OCI-LY7 (cell line): Measurements from ENCODE around the gene BST1. TPM values are rescaled to one million over a fixed set of nuclear protein-coding genes. Genes with fewer than 3 reads are reported as not detected.

Experiments
- BruUV-seq: library from RNA; stranded (reverse); fragments of 400-500 nt; replicated peaks from 2 replicates; lab custom pipeline; 2021; lab: Mats Ljungman, UMichigan
- CTCF ChIA-PET: fragments of 300-600 bp; sonication (Branson Sonifier 250); formaldehyde crosslinking; loops from one replicate; lab custom pipeline; 2022; ENCODE audit warnings: antibody characterized with exemption; ENCODE audit not compliant: unreplicated experiment; lab: Charles Lee
- POLR2A ChIA-PET: fragments of 300-600 bp; sonication (Branson Sonifier 250); formaldehyde crosslinking; loops from one replicate; lab custom pipeline; 2022; ENCODE audit warnings: antibody characterized with exemption; lab: Charles Lee
- DNase-seq: peaks from one replicate; pipeline ENCODE4 v3.0.0-alpha.2; 2015; ENCODE audit warnings: low spot score
- H2AFZ ChIP-seq: fragments of 200-600 bp; sonication (generic), shearing (Covaris generic); 2 replicates; pipeline ENCODE4 v1.6.1; 2014; ENCODE audit warnings: mild to moderate bottlenecking, antibody characterized with exemption, low read length, moderate library complexity
- H3K27ac ChIP-seq: fragments of 200-600 bp; sonication (generic); 2 replicates; pipeline ENCODE4 v1.5.1; 2014; ENCODE audit warnings: mixed run types, low read depth, mild to moderate bottlenecking, moderate library complexity, low read length, inconsistent platforms; ENCODE audit not compliant: poor library complexity, severe bottlenecking
- H3K36me3 ChIP-seq: fragments of 200-600 bp; sonication (generic); 2 replicates; pipeline ENCODE4 v1.6.1; 2014; ENCODE audit warnings: mild to moderate bottlenecking, antibody characterized with exemption, low read length, moderate library complexity, mixed read lengths; ENCODE audit not compliant: insufficient read depth
- H3K4me1 ChIP-seq: fragments of 200-600 bp; sonication (generic); 2 replicates; pipeline ENCODE4 v1.5.1; 2014; ENCODE audit warnings: mild to moderate bottlenecking, low read length; ENCODE audit not compliant: insufficient read depth, poor library complexity, severe bottlenecking
- H3K4me2 ChIP-seq: fragments of 200-600 bp; sonication (generic); 2 replicates; pipeline ENCODE4 v1.6.1; 2014; ENCODE audit warnings: mild to moderate bottlenecking, low read length
- H3K4me3 ChIP-seq: fragments of 200-600 bp; sonication (generic); 2 replicates; pipeline ENCODE4 v1.5.1; 2014; ENCODE audit warnings: mild to moderate bottlenecking, low read depth, low read length; ENCODE audit not compliant: poor library complexity, severe bottlenecking
- H3K79me2 ChIP-seq: fragments of 200-600 bp; sonication (generic); 2 replicates; pipeline ENCODE4 v1.6.1; 2016; ENCODE audit warnings: low read depth, mild to moderate bottlenecking, low read length, moderate library complexity, mixed read lengths; ENCODE audit not compliant: insufficient read depth
- H3K9me2 ChIP-seq: fragments of 200-600 bp; sonication (generic); 2 replicates; pipeline ENCODE4 v1.6.1; 2016; ENCODE audit warnings: mild to moderate bottlenecking, low read length, mixed read lengths; ENCODE audit not compliant: insufficient read depth
- H3K9me3 ChIP-seq: fragments of 200-600 bp; sonication (generic); 2 replicates; pipeline ENCODE4 v1.6.1; 2014; ENCODE audit warnings: mild to moderate bottlenecking, mixed run types, low read length, mixed read lengths
- H4K20me1 ChIP-seq: fragments of 200-600 bp; sonication (generic); 2 replicates; pipeline ENCODE4 v1.6.1; 2014; ENCODE audit warnings: mild to moderate bottlenecking, antibody characterized with exemption, low read length, moderate library complexity, mixed read lengths; ENCODE audit not compliant: insufficient read depth
- CTCF ChIP-seq: fragments of 200-600 bp; sonication (generic); conservative IDR thresholded peaks from 2 replicates; pipeline ENCODE4 v1.5.1; 2014; ENCODE audit warnings: mild to moderate bottlenecking, antibody characterized with exemption, low read length, moderate library complexity, mixed read lengths
- EZH2phosphoT487 ChIP-seq: fragments of 200-600 bp; sonication (generic); IDR thresholded peaks from 2 replicates; pipeline ENCODE4 v1.6.1; 2018; ENCODE audit warnings: low read depth, borderline replicate concordance, mild to moderate bottlenecking, mixed run types, antibody characterized with exemption, low read length, moderate library complexity, mixed read lengths
- intact Hi-C: fragments of 100-400 bp; cut with micrococcal nuclease; formaldehyde crosslinking; loops from one replicate; pipeline ENCODE4 v1.10.0; 2022; ENCODE audit not compliant: unreplicated experiment
- total RNA-seq, 2 experiments: library from RNA; depleted of rRNA in 1 of 2; stranded (reverse); fragments of >200 nt in 1 of 2; shearing (Covaris generic) in 1 of 2; gene quantifications; 2 replicates each; pipeline ENCODE4 v1.2.3, GENCODE V29; 2014 to 2022

Gene BST1
- total RNA-seq, 2 experiments from 2014 or later = 0.21 to 0.50 TPM

GRCh38 chr4:15746110-15746509 is 43.2 kb downstream of the BST1 start:
- CTCF ChIA-PET = no interaction called here
- Histone ChIP-seq H2AFZ (no peak overlapping the region), H3K36me3 (peaks cover 4% of the 10 kb centered on the region; the same call in 1 of the 2 replicates), H3K27ac (no peak overlapping the region), H3K4me1 (no peaks in the 10 kb centered on the region), H3K9me3 (peaks cover 34% of the 10 kb centered on the region; the same call in 1 of the 2 replicates), H3K4me3 (no peak overlapping the region), H4K20me1 (no peaks in the 10 kb centered on the region), H3K4me2 (no peak overlapping the region), H3K9me2 (no peaks in the 10 kb centered on the region), H3K79me2 (no peaks in the 10 kb centered on the region)
- no peak for TF ChIP-seq EZH2phosphoT487
- no peak for TF ChIP-seq CTCF
- intact Hi-C loops = no loop called here
- POLR2A ChIA-PET = no interaction called here
- no TSS peak for BruUV-seq
- no peak for DNase-seq

- H3K4me3 ChIP-seq = no peak overlapping the region
- BruUV-seq = no TSS peak
- H3K27ac ChIP-seq = no peak overlapping the region
- no peaks in the 10 kb centered on the region for H3K9me2 ChIP-seq
- H3K36me3 ChIP-seq = no peaks in the 10 kb centered on the region
- TF ChIP-seq CTCF (no peak), EZH2phosphoT487 (no peak)
- no peaks in the 10 kb centered on the region for H3K79me2 ChIP-seq
- H4K20me1 ChIP-seq = no peaks in the 10 kb centered on the region
- CTCF ChIA-PET = interaction anchor here (0.8 to 1.6 kb wide), 2 partner anchors 7 to 9 kb away, joined by 3 to 6 read pairs; no protein-coding TSS in a partner anchor
- H3K4me2 ChIP-seq = no peak overlapping the region
- intact Hi-C loops = no loop called here
- H3K9me3 ChIP-seq = peaks cover 10% of the 10 kb centered on the region; the same call in 1 of the 2 replicates
- DNase-seq = no peak
- peaks cover 3% of the 10 kb centered on the region for H3K4me1 ChIP-seq
- no peak overlapping the region for H2AFZ ChIP-seq
- POLR2A ChIA-PET = interaction anchor here (0.6 to 1.6 kb wide), 3 partner anchors 9 to 1890 kb away, joined by 3 read pairs; no protein-coding TSS in a partner anchor
Measured at GRCh38 chr4:15749001-15749400, 46.1 kb downstream of the BST1 start.

- no peak for DNase-seq
- POLR2A ChIA-PET = no interaction called here
- Histone ChIP-seq H3K9me2 (no peaks in the 10 kb centered on the region), H2AFZ (no peak overlapping the region), H3K4me3 (no peak overlapping the region), H3K4me1 (peaks cover 21% of the 10 kb centered on the region), H4K20me1 (no peaks in the 10 kb centered on the region), H3K79me2 (no peaks in the 10 kb centered on the region), H3K9me3 (peaks cover 8% of the 10 kb centered on the region; the same call in 1 of the 2 replicates), H3K27ac (no peak overlapping the region), H3K36me3 (no peaks in the 10 kb centered on the region), H3K4me2 (no peak overlapping the region)
- CTCF ChIA-PET = no interaction called here
- TF ChIP-seq EZH2phosphoT487 (no peak), CTCF (no peak)
- BruUV-seq = no TSS peak
- intact Hi-C loops = no loop called here
Measured at GRCh38 chr4:15751153-15751552, 48.3 kb downstream of the BST1 start.
